ENCODE results near the gene DRG2.

DRG2 gene

GRCh38 chr17:18040261-18040858 lies 47.4 kb upstream of the DRG2 start:
- no peaks in the 10 kb centered on the region for H3K27me3 ChIP-seq (ENCODE audit: insufficient read depth, poor library complexity, severe bottlenecking)
- H3K27ac ChIP-seq (ENCODE audit: poor library complexity, severe bottlenecking), result peak overlapping the region; percentile 45
- peaks cover 6% of the 10 kb centered on the region; the same call in 1 of the 2 replicates for H3K36me3 ChIP-seq (ENCODE audit: low read depth)
- TF ChIP-seq CTCF (IDR thresholded peaks at IDR 0.05; ENCODE audit: poor library complexity, severe bottlenecking), result no peak
- H3K9me3 ChIP-seq (ENCODE audit: severe bottlenecking), result no peaks in the 10 kb centered on the region
- ATAC-seq (ENCODE audit: low read depth) (no peak), DNase-seq (ENCODE audit: low spot score) (no peak)
- H3K4me1 ChIP-seq (ENCODE audit: insufficient read depth, poor library complexity, severe bottlenecking), result no peaks in the 10 kb centered on the region
- peak overlapping the region; percentile 58 for H3K4me3 ChIP-seq (ENCODE audit: severe bottlenecking)

- H3K4me3 ChIP-seq (ENCODE audit: severe bottlenecking), result no peak overlapping the region
- peaks cover 10% of the 10 kb centered on the region for H3K36me3 ChIP-seq (ENCODE audit: low read depth)
- H3K4me1 ChIP-seq (ENCODE audit: insufficient read depth, poor library complexity, severe bottlenecking), result no peaks in the 10 kb centered on the region
- H3K27ac ChIP-seq (ENCODE audit: poor library complexity, severe bottlenecking), result no peak overlapping the region
- TF ChIP-seq CTCF (IDR thresholded peaks at IDR 0.05; ENCODE audit: poor library complexity, severe bottlenecking), result no peak
- H3K9me3 ChIP-seq (ENCODE audit: severe bottlenecking), result no peaks in the 10 kb centered on the region
- no peak for DNase-seq (ENCODE audit: low spot score)
- ATAC-seq (ENCODE audit: low read depth), result 0 out of 3 replicates have a peak, but pooled peaks have one; percentile 3
- no peaks in the 10 kb centered on the region for H3K27me3 ChIP-seq (ENCODE audit: insufficient read depth, poor library complexity, severe bottlenecking)
These were observed 46.0 kb upstream of the DRG2 start for GRCh38 chr17:18041776-18042175.

- no peak for TF ChIP-seq CTCF (IDR thresholded peaks at IDR 0.05; ENCODE audit: poor library complexity, severe bottlenecking)
- no peak for DNase-seq (ENCODE audit: low spot score)
- no peak for ATAC-seq (ENCODE audit: low read depth)
These were observed 44.8 kb upstream of the DRG2 start for GRCh38 chr17:18042983-18043382.

DNA sequence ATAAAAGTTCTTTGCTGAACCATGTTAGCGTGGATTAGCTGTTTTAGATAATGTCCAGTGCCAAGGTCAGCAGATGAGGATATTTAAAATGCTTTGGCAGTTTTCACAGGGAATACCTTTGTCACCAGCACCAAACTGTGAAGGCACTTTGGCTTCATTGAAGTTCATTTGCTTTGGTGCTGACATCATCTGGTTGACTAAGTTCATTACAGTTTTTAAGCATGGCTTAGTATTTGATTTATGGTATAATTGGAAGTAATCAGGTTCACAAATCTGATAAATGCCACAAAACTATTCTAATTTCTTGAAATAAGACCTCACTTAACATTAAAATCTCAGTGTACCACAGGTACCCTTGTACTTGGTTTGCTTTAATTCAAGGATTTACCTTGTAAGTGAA lies 44.3 kb upstream of the DRG2 start:
- peak; percentile 49 for TF ChIP-seq CTCF (IDR thresholded peaks at IDR 0.05; ENCODE audit: poor library complexity, severe bottlenecking)
- Histone ChIP-seq H3K27ac (ENCODE audit: poor library complexity, severe bottlenecking) (no peak overlapping the region), H3K4me3 (ENCODE audit: severe bottlenecking) (no peak overlapping the region), H3K9me3 (ENCODE audit: severe bottlenecking) (no peaks in the 10 kb centered on the region), H3K36me3 (ENCODE audit: low read depth) (peaks cover 20% of the 10 kb centered on the region), H3K27me3 (ENCODE audit: insufficient read depth, poor library complexity, severe bottlenecking) (no peaks in the 10 kb centered on the region), H3K4me1 (ENCODE audit: insufficient read depth, poor library complexity, severe bottlenecking) (no peaks in the 10 kb centered on the region)
- DNase-seq (ENCODE audit: low spot score), result no peak
- no peak for ATAC-seq (ENCODE audit: low read depth)

More at GRCh38 chr17:18042983-18043382, 44.8 kb upstream of the DRG2 start:
- no peaks in the 10 kb centered on the region for H3K4me1 ChIP-seq (ENCODE audit: insufficient read depth, poor library complexity, severe bottlenecking)
- H3K9me3 ChIP-seq (ENCODE audit: severe bottlenecking), result no peaks in the 10 kb centered on the region
- peaks cover 20% of the 10 kb centered on the region for H3K36me3 ChIP-seq (ENCODE audit: low read depth)
- H3K27me3 ChIP-seq (ENCODE audit: insufficient read depth, poor library complexity, severe bottlenecking), result no peaks in the 10 kb centered on the region
- H3K27ac ChIP-seq (ENCODE audit: poor library complexity, severe bottlenecking), result no peak overlapping the region
- no peak overlapping the region for H3K4me3 ChIP-seq (ENCODE audit: severe bottlenecking)

DNA sequence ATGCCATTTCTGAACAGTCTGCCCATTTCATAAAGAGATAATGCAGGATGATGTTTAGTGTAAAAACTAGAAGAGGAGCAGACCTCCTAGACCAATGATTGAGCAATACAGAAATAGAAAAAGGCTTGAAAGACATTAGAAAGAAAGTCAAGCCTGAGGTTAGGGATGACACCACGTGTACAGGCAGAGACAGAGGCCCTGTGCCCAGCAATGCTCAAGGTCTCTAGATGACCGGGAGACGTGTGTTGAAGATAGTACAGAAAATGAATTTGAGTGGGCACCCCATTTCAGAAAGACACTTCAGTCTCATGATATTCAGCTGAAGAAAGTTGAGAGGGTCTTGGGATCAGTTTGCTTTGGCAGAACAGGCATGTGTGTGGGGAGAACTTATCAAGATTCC lies 43.1 kb upstream of the DRG2 start:
- Histone ChIP-seq H3K4me3 (ENCODE audit: severe bottlenecking) (no peak overlapping the region), H3K4me1 (ENCODE audit: insufficient read depth, poor library complexity, severe bottlenecking) (no peaks in the 10 kb centered on the region), H3K36me3 (ENCODE audit: low read depth) (peaks cover 21% of the 10 kb centered on the region), H3K9me3 (ENCODE audit: severe bottlenecking) (no peaks in the 10 kb centered on the region), H3K27me3 (ENCODE audit: insufficient read depth, poor library complexity, severe bottlenecking) (no peaks in the 10 kb centered on the region), H3K27ac (ENCODE audit: poor library complexity, severe bottlenecking) (no peak overlapping the region)
- ATAC-seq (ENCODE audit: low read depth), result no peak
- no peak for TF ChIP-seq CTCF (IDR thresholded peaks at IDR 0.05; ENCODE audit: poor library complexity, severe bottlenecking)
- no peak for DNase-seq (ENCODE audit: low spot score)

All from RWPE2 (cell line).